GF-D8 (cell line): Measurements from ENCODE around the gene SETD1B.
"Not testable (repeated sequence)": the region's sequence is repeated elsewhere in the genome, so short reads cannot be mapped to it uniquely, and the experiment has no call there.

Experiments used
- DNase-seq: peaks from one replicate; lab custom pipeline; 2025; lab: John Stamatoyannopoulos, UW

Gene SETD1B

DNA sequence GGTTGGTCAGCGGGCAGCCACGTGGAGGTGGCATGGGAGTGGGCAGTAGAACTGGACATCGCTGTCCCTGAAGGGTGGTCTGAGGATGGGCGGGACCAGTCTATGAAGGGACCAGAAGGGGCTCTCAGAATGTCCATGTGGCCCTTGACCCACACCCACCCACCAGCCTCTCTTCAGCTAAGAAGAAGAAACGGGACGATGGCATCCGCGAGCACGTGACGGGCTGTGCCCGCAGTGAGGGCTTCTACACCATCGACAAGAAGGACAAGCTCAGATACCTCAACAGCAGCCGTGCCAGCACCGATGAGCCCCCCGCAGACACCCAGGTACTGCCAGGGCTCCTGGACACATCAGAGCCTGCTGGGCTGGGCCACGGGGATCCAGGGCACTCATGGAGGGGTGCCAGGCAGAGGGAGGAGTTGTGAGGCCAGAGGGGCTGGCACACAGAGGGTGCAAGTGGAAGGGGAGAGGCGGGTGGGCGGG is 21.3 kb downstream of the SETD1B start:
- DNase-seq: no peak

DNA sequence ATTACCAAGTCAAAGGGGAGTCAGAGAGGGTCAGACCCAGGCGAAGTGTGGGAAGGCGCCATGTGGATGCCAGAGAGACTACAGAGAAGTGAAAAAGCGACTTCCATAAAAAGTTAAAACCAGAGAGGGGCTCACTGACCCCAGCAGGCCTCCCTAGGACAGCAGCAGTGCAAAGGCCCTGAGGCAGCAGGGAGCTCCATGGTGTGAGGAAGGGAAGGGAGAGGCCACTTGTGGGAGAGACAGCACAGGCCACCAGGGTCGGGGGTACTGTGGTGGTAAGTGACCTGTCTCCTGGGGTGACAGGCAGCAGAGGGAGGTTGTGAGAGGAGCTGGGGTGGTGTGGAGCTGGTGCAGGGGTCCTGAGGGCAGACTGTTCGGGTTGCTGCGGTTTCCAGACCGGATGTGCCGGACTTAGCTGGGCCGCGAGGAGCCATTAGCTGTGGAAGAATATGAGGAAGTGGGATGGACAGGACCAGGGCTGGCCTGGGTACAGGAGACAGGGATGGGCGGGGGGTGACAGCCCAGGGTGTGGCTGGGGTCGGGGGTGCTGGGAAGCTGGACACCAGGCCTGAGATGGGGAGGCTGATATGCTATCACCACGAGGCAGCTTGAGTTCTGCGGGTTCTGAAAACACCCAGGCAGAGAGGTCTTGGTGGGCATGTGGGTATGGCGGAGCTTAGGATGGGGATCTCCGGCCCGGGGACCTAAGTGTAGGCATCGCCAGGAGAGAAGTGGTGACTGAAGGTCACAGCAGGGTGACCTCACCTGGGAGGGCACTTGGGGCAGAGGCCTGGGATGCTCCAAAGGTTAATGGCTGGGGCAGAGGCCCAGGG is 22.7 kb downstream of the SETD1B start:
- no peak for DNase-seq

DNA sequence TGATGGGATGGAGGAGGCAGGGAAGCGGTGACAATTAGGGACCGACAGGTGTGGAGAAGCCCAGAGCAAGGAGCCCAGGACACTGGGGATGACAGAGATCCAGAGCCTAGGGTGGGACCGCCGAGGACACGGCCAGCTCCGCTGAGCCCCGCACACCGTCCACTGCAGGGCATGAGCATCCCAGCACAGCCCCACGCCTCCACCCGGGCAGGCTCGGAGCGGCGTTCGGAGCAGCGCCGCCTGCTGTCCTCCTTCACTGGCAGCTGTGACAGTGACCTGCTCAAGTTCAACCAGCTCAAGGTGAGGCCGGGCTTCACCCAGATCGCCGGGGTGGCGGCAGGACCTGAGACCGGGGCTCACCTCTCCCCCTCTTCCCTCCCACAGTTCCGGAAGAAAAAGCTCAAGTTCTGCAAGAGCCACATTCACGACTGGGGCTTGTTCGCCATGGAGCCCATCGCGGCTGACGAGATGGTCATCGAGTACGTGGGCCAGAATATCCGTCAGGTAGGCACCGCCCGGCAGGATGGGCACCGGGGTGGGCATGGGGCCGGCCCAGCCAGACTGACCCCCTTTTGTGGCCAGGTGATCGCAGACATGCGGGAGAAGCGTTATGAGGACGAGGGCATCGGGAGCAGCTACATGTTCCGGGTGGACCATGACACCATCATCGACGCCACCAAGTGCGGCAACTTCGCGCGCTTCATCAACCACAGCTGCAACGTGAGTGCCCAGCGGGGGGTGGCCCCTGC is 23.7 kb downstream of the SETD1B start:
- no peak for DNase-seq

DNA sequence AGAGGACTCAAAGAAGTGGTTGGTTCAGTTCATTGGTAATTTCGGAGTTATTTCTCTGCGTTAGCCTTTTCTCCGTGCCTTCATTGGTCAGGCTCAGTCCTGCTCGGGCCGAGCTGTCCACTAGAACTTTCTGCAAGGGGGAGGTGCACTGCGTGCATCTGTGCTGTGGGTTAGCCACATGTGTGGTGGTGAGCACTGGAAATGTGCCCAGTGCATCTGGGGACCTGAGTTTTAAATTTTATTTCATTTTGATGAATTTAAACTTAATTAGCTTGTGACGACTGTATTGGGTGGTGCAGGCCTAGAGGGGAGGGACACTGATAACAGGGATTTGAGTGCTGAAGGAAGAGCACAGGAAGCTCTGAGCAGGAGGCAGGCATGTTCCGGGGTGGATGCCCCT is 24.5 kb downstream of the SETD1B start:
- DNase-seq: no peak

DNA sequence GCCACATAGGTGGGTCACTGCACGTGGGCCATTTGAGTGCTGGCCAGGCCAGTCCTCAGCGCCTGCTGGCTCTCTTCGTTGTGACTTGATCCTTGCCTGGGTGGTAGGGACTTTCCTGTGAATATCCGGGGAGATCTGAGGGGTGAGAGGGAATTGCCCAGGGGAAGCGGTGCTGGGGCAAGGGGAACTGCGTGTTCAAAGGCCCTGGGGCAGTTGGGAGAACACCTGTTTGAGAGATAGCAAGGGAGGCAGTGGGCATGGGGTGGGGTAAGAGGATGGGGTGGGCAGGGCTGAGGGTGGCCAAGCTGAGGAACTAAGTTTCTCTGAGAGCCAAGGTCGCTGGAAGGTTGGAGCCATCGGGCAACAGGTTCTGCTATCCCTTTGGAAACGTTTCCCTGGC is 25.0 kb downstream of the SETD1B start:
- DNase-seq: no peak

DNA sequence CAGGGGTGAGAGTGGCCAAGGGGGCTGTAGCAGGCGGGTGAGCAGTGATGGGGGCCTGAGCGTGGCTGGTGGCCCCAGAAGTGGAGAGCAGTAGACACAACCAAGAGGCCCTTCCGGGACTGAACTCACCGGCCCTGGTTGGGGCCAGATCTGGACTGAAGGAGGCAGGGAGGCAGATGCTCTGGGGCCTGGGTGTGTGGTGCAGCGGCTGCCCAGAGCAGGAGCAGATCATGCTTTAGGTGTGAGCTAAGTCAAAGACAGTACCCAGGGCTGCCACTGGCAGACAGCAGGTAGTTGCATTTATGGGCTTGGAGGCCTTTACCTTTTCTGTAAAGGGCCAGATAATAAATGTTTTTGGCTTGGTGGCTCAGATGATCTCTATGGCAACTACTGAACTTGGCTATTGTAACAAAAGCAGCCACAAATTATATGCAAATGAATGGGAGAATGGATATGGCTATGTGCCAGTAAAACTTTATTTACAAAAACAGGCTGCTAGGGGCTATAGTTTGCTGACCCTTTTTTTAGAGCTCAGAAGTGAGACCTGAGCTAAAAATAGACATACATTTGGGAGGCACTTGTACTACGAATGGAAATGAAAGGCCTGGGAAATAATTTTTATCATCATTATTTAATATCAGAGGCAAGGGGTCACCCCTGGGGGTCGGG is 25.6 kb downstream of the SETD1B start:
- DNase-seq: no peak

DNA sequence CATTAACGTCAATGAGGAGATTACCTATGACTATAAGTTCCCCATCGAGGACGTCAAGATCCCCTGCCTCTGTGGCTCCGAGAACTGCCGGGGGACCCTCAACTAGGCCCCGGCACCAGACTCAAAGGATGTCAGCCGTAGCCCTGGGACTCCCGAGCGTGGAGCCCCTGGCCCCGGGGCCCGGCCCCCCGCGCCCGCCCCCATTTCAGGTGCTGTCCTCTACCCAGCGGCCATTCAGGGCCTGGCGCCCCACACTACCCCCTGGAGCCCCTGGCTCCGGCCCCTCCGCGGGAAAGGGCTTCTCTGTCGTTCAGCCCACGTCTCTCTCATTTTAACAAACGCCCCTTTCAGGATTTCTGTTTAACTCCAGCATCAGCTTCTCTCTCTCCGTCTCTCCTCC is 26.3 kb downstream of the SETD1B start:
- no peak for DNase-seq

DNA sequence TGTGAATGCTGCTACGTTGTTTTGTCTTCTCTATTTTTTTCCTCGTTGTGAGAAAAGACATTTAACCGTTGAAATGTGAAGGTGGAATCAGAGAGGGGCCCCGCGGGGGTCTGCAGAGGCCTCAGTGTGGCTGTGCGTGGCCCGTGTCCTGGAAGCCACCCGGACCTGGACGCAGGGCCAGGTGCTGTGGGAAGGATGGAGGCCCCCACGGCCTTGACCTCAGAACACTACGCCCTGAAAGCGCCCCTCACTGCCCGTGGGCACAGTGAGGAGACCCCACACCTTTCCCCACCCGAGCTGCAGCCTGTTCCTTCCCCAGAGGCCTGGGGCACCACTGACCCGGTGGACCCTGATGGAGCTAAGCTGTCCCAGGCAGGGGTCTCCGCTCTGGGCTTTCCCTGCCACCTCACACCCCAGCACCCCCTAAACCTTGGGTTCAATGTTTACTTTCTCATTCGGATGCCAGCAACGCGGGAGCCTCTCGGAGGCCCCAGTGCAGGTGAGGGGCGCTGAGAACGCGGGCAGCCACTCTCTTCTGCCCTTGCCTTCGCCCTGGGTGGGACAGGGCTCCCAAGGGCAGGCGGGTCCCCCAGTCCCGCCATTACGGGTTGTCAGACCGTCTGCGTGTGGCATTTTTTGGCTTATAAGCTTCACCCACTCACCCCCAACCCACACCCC is 26.9 kb downstream of the SETD1B start:
- DNase-seq: no peak

DNA sequence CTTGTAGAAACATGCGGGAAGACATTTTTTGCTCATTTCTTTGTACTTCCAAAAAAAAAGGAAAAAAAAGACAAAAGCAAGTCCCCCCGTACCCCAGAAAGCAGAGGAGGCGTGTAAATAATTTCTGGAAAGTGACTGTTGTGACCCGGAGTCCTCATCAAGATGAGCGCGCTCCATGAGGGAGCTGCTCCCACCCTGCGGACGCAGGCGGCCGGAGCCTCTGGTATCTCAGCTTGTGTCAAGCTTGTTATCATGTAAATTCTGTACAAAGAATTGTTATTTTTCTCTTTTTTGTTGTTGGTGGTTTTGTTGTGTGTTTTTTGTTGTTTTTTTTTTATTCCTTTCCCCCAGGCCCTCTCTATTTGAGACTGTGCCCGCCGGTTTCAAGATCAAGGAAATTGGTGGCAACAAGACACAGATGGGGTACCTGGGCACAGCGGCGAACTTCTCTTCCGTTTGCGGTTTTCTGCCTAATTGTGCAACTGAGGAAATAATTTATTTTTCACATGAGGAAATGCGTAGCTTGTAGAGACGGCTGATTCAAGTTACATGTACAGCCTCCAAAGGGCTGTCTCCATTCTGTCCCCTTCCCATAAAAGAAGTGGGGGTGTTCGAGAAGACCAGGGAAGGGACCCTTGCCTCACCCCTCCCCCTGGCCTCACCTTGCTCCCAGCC is 27.9 kb downstream of the SETD1B start:
- peak; percentile 63 for DNase-seq

DNA sequence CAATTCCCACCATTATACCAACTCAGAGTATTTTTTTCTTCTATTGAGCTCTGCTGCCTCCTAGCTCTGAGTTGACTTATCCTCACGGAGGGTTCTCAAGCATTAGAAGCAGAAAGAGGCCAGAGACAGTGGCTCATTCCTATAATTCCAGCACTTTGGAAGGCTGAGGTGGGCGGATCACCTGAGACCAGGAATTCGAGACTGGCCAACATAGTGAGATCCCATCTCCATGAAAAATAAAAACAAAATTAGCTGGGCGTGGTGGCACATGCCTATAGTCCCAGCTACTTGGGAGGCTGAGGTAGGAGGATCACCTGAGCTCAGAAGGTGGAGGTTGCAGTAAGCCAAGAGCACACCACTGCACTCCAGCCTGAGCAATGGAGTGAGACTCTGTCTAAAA is 33.9 kb downstream of the SETD1B start:
- DNase-seq: no peak

DNA sequence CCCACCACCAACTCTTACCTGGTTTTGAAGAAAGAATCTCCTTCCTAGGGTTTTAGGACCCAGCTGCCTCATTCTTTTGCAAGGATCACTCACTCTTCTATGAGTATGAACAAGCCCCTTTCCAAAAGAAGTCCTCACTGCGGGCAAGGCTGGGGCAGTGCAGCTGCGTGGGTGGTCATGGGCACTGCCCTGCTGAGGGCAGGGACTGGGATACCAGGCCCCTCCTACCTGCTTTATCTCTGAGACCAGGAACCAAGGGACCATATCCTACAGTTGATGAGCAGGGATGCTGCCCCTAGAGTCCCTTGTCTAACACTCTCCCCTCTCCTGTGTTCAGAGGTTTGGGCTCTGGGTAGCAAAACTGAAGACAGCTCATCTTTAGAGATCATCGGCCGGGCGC is 34.3 kb downstream of the SETD1B start:
- DNase-seq: no peak

DNA sequence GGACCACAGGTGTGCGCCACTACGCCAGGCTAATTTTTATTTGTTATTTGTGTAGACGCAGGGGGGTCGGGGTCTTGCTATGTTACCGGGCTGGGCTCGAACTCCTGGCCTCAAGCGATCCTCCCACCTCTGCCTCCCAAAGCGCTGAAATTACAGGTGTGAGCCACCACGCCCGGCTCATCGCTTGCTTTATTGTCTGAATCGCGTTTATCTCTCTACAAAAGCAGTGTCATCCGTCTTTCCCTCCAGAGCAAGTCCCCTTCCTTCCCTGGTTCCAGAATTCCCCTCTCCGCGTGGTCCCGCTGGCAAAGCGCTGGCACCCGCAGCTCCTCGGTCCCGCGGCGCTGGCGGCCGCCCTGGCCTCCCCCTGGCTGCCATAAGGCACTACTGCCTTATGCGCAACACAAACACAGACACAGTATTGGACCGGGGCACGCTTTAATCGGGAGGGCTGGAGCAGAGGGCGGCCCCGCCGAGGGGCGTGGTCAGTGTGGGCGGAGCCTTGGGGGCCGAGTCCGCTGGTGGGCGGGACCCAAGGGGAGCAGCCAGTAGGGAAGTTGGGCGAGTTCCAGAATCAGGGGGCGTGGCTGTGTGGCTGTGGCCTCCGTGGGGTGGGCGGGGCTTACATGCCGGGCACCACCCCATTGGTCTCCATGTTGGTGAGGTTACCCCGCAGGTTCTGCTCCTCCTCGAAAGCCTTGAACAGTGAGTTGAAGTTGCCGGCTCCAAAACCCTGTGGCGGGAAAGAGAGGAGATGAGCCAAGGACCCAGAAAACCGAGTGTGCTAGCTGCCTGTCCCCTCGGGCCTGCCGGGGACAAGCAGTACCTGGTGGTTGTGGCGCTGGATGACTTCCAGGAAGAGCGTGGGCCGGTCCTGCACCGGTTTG is 35.5 kb downstream of the SETD1B start:
- DNase-seq: peak; percentile 89

DNA sequence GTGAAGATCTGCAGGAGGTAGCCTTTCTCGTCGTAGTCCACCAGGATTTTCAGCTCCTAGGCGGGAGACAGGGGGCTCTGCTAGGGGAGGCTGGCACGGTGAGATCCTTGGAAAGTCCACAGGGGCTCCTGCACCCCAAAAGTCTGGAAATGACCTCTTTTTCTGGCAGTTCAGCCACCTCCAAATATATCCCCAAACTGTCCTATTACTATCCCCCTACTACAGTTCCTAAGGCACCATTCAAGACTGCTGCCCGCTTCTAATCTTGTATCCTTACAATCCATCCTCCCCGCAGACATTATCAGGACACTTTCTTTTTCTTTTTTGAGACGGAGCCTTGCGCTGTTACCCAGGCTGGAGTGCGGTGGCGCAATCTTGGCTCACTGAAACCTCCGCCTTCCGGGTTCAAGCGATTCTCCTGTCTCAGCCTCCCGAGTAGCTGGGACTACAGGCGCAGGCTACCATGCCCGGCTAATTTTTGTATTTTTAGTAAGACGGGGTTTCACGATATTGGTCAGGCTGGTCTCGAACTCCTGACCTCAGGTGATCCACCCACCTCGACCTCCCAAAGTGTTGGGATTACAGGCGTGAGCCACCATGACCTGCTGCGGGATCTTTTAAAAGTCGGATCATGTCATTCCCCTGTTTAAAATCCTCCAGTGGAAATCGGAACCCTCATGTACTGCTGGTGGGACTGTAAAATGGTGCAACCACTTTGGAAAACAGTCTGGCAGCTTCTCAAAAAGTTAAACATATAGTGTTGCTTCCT is 36.4 kb downstream of the SETD1B start:
- no peak for DNase-seq

DNA sequence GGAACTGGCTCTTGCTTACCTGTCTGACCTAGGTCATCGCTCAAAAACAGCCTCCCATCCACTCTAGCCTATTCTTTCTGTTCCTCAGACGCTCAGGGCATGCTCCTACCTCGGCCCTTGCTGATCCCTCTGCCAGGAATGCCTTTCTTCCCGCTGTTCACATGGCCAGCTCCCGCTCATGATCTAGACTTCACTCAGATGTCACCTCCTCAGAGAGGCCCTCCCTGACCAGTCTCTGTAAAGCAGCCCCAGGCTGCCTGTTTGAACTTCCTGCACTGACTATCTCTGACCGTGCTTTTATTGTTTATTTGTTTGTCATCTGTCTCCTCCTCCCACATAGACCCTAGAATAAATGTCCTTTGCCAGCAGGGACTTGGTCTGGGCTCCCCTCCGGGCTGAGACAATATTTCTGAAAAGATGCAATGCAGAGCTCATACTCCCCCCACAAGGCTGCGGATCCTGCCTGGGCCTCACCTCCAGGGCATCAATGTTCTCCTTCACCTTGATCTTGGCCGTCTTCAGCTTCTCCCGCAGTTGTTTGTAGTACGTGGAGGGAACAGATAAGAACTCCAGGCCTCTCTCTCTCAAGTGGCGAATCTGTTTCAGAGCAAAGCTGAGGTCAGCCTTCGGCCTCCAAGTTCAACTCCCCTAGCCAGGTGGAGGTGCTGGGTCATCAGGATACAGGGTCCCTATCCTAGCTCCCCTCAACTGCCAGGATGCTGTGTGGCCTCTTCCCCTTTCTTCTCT is 39.6 kb downstream of the SETD1B start:
- DNase-seq: no peak

DNA sequence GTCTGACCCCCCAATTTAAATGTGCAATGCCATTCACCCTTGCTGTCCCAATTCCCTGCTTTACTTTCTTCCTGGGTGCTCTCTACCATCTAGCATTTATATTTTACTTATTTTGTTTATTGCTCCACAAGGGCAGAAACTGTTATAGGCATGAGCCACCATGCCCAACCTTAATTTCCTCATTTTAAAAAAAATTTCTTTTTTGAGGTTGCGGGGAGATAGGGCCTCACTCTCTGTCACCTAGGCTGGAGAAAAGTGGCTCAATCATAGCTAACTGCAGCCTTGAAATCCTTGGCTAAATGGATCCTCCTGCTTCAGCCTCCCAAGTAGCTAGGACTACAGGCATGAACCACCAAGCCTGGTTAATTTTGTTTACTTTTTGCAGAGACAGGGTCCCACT is 41.9 kb downstream of the SETD1B start:
- no peak for DNase-seq

DNA sequence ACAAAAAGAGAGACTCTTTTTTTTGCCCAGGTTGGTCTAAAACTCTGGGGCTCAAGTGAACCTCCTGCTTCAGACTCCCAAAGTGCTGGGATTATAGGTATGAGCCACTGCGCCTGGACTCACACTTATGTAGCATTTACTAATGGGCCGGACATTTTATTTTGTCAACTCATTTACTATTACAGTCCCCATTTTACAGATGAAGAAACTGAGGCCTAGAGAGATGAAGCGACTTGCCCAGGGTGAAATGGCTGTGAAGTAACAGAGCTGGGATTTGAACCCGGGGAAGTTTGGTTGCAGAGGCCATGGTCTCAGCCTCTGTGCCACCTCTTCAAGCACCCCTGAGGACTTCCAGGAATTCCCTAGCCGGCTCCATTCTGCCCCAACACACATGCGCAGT is 45.4 kb downstream of the SETD1B start:
- no peak for DNase-seq

DNA sequence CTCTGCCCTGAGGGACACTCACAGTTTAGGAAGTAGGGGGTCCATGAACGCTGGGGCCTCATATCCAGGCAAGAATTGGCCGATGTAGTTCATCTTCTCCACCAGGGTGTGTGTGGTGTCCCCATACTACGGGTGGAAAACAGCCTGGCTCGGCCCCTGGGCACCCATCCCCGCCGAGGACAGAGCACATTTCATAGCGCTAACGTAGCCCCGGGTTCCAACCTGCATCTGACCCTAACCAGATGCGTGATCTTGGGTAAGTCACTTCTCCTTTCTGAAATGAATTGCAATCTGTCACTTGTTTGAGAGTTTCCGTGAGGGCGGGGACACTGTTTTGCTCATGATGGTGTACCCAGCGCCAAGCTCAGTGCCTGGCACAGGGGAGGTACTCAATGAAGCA is 45.9 kb downstream of the SETD1B start:
- DNase-seq: no peak

DNA sequence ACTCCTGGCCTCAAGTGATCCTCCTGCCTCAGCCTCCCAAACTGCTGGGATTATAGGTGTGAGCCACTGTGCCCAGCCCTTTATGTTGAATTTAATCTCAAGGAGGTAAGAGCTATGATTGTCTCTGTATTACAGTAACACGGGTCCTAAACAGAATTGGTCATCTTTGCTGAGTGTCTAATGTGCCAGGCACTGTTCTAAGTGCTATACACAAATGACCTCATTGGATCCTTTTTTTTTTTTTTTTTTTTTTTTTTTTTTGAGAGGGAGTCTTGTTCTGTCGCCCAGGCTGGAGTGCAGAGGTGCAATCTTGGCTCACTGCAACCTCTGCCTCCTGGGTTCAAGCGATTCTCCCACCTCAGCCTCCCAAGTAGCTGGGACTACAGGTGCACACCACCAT is 48.6 kb downstream of the SETD1B start:
- not testable (repeated sequence) for DNase-seq
